Measurements from ENCODE around the gene CRISPLD2. TPM values are rescaled to one million over a fixed set of nuclear protein-coding genes. Genes with fewer than 3 reads are reported as not detected.

Gene CRISPLD2
- total RNA-seq, 2 experiments from 2014 or later, result 2.0 to 2.6 TPM

- no peaks in the 10 kb centered on the region for H3K9me3 Mint-ChIP-seq
- no peak overlapping the region for H3K4me3 Mint-ChIP-seq
- ChIA-PET POLR2A (no interaction called here), CTCF (no interaction called here)
- no peak for TF ChIP-seq CTCF (IDR thresholded peaks at IDR 0.05)
- Histone ChIP-seq H3K4me3 (ENCODE audit: low read length) (no peak overlapping the region), H3K4me1 (ENCODE audit: insufficient read depth, low read length) (no peaks in the 10 kb centered on the region), H3K27ac (ENCODE audit: low read depth in 1 of 2, low read length in 2 of 2) (no peak overlapping the region), H3K27me3 (ENCODE audit: control insufficient read depth in 1 of 2, insufficient read depth in 2 of 2, low read length in 2 of 2) (no peaks in the 10 kb centered on the region), H3K9me3 (ENCODE audit: control insufficient read depth in 1 of 2, insufficient read depth in 1 of 2, low read length in 2 of 2) (no peaks in the 10 kb centered on the region), H3K36me3 (ENCODE audit: insufficient read depth, low read length) (no peaks in the 10 kb centered on the region)
- H3K27me3 Mint-ChIP-seq, result no peaks in the 10 kb centered on the region
- H3K36me3 Mint-ChIP-seq (ENCODE audit: low read depth), result no peaks in the 10 kb centered on the region
- intact Hi-C loops (cut with DNase I, micrococcal nuclease), result no loop called here
- no peaks in the 10 kb centered on the region for H3K4me1 Mint-ChIP-seq (ENCODE audit: low read depth)
- H3K27ac Mint-ChIP-seq, result no peak overlapping the region
- DNase-seq (no peak), ATAC-seq (ENCODE audit: poor library complexity) (no peak)
Measured at GRCh38 chr16:84794626-84795025, 25.2 kb upstream of the CRISPLD2 start.

GRCh38 chr16:84795329-84796053, 24.3 kb upstream of the CRISPLD2 start:
- ChIA-PET POLR2A (no interaction called here), CTCF (no interaction called here)
- no peaks in the 10 kb centered on the region for H3K4me1 ChIP-seq (ENCODE audit: insufficient read depth, low read length)
- intact Hi-C loops (cut with DNase I, micrococcal nuclease), result no loop called here
- no peak overlapping the region for H3K4me3 Mint-ChIP-seq
- H3K4me1 Mint-ChIP-seq (ENCODE audit: low read depth), result no peaks in the 10 kb centered on the region
- DNase-seq, result no peak
- H3K27me3 Mint-ChIP-seq, result no peaks in the 10 kb centered on the region
- H3K9me3 ChIP-seq (ENCODE audit: control insufficient read depth in 1 of 2, insufficient read depth in 1 of 2, low read length in 2 of 2), result no peaks in the 10 kb centered on the region
- ATAC-seq (ENCODE audit: poor library complexity), result no peak
- H3K4me3 ChIP-seq (ENCODE audit: low read length), result no peak overlapping the region
- no peak overlapping the region for H3K27ac Mint-ChIP-seq
- H3K9me3 Mint-ChIP-seq, result no peaks in the 10 kb centered on the region
- no peaks in the 10 kb centered on the region for H3K27me3 ChIP-seq (ENCODE audit: control insufficient read depth in 1 of 2, insufficient read depth in 2 of 2, low read length in 2 of 2)
- no peaks in the 10 kb centered on the region for H3K36me3 Mint-ChIP-seq (ENCODE audit: low read depth)
- TF ChIP-seq CTCF (IDR thresholded peaks at IDR 0.05), result no peak
- H3K27ac ChIP-seq (ENCODE audit: low read depth in 1 of 2, low read length in 2 of 2), result no peak overlapping the region
- no peaks in the 10 kb centered on the region for H3K36me3 ChIP-seq (ENCODE audit: insufficient read depth, low read length)

- CTCF ChIA-PET, result no interaction called here
- H3K4me1 Mint-ChIP-seq (ENCODE audit: low read depth), result no peaks in the 10 kb centered on the region
- Histone ChIP-seq H3K4me1 (ENCODE audit: insufficient read depth, low read length) (no peaks in the 10 kb centered on the region), H3K27ac (ENCODE audit: low read depth in 1 of 2, low read length in 2 of 2) (no peak overlapping the region), H3K27me3 (ENCODE audit: control insufficient read depth in 1 of 2, insufficient read depth in 2 of 2, low read length in 2 of 2) (no peaks in the 10 kb centered on the region), H3K4me3 (ENCODE audit: low read length) (no peak overlapping the region), H3K9me3 (ENCODE audit: control insufficient read depth in 1 of 2, insufficient read depth in 1 of 2, low read length in 2 of 2) (no peaks in the 10 kb centered on the region), H3K36me3 (ENCODE audit: insufficient read depth, low read length) (no peaks in the 10 kb centered on the region)
- intact Hi-C loops (cut with DNase I, micrococcal nuclease), result no loop called here
- no peak overlapping the region for H3K4me3 Mint-ChIP-seq
- no peaks in the 10 kb centered on the region for H3K9me3 Mint-ChIP-seq
- TF ChIP-seq CTCF (IDR thresholded peaks at IDR 0.05), result no peak
- POLR2A ChIA-PET, result no interaction called here
- ATAC-seq (ENCODE audit: poor library complexity) (no peak), DNase-seq (no peak)
- H3K27ac Mint-ChIP-seq, result no peak overlapping the region
- no peaks in the 10 kb centered on the region for H3K36me3 Mint-ChIP-seq (ENCODE audit: low read depth)
- no peaks in the 10 kb centered on the region for H3K27me3 Mint-ChIP-seq
Measured at GRCh38 chr16:84800158-84800978, 19.4 kb upstream of the CRISPLD2 start.
